Measurements from ENCODE around the gene MGME1.

The MGME1 gene

GRCh38 chr20:17940224-17940971, 28.4 kb upstream of the MGME1 start:
- DNase-seq (ENCODE audit: low read depth): no peak

- DNase-seq (ENCODE audit: low read depth): no peak
Observed at GRCh38 chr20:17941087-17941825, 27.6 kb upstream of the MGME1 start.

GRCh38 chr20:17941826-17942196, 27.0 kb upstream of the MGME1 start:
- DNase-seq (ENCODE audit: low read depth): no peak

- no peak for DNase-seq (ENCODE audit: low read depth)
Observed at GRCh38 chr20:17943343-17943742, 25.5 kb upstream of the MGME1 start.

- DNase-seq (ENCODE audit: low read depth): no peak
Observed at GRCh38 chr20:17944854-17945474, 23.9 kb upstream of the MGME1 start.

- DNase-seq (ENCODE audit: low read depth): no peak
Observed at GRCh38 chr20:17946040-17946439, 22.8 kb upstream of the MGME1 start.

GRCh38 chr20:17946572-17947473, 22.0 kb upstream of the MGME1 start:
- DNase-seq (ENCODE audit: low read depth): no peak

- DNase-seq (ENCODE audit: low read depth): no peak
Observed at GRCh38 chr20:17947474-17947815, 21.4 kb upstream of the MGME1 start.

- no peak for DNase-seq (ENCODE audit: low read depth)
Observed at GRCh38 chr20:17948442-17948841, 20.4 kb upstream of the MGME1 start.

- DNase-seq (ENCODE audit: low read depth): no peak
Observed at GRCh38 chr20:17949899-17950298, 18.9 kb upstream of the MGME1 start.

- no peak for DNase-seq (ENCODE audit: low read depth)
Observed at GRCh38 chr20:17950670-17951069, 18.1 kb upstream of the MGME1 start.

GRCh38 chr20:17951323-17951722, 17.5 kb upstream of the MGME1 start:
- DNase-seq (ENCODE audit: low read depth): no peak

GRCh38 chr20:17952692-17953684, 15.8 kb upstream of the MGME1 start:
- no peak for DNase-seq (ENCODE audit: low read depth)

- DNase-seq (ENCODE audit: low read depth): no peak
Observed at GRCh38 chr20:17953935-17954334, 14.9 kb upstream of the MGME1 start.

- no peak for DNase-seq (ENCODE audit: low read depth)
Observed at GRCh38 chr20:17955302-17955701, 13.5 kb upstream of the MGME1 start.

GRCh38 chr20:17956099-17956685, 12.6 kb upstream of the MGME1 start:
- no peak for DNase-seq (ENCODE audit: low read depth)

- no peak for DNase-seq (ENCODE audit: low read depth)
Observed at GRCh38 chr20:17957505-17958363, 11.1 kb upstream of the MGME1 start.

- DNase-seq (ENCODE audit: low read depth): no peak
Observed at GRCh38 chr20:17958373-17959256, 10.2 kb upstream of the MGME1 start.

GRCh38 chr20:17959257-17959627, 9.6 kb upstream of the MGME1 start:
- DNase-seq (ENCODE audit: low read depth): no peak
